Subcutaneous adipose tissue (tissue), 4 donors: ENCODE data around the gene FSTL1. TPM values are rescaled to one million over a fixed set of nuclear protein-coding genes. Genes with fewer than 3 reads are reported as not detected.

Experiments
- CTCF ChIP-seq: fragments of 450-650 bp; IDR thresholded peaks from one replicate; pipeline ENCODE4 v1.5.1; 2016; ENCODE audit warnings: low read depth, mild to moderate bottlenecking, control low read depth, antibody characterized with exemption, moderate library complexity
- total RNA-seq, 4 donors: library from RNA; depleted of rRNA; stranded (reverse); fragments of >200 nt; gene quantifications; one replicate each; pipeline ENCODE4 v1.1.0, GENCODE V29; 2016

The FSTL1 gene
- total RNA-seq, 4 donors from 2014 or later: 595 to 1,299 (median 897) TPM

GRCh38 chr3:120492103-120492502, 41.3 kb upstream of the FSTL1 start:
- no peak for TF ChIP-seq CTCF

- no peak for TF ChIP-seq CTCF
Observed at GRCh38 chr3:120489421-120489820, 38.6 kb upstream of the FSTL1 start.

GRCh38 chr3:120488296-120488695, 37.5 kb upstream of the FSTL1 start:
- no peak for TF ChIP-seq CTCF

- TF ChIP-seq CTCF: no peak
Observed at GRCh38 chr3:120487191-120487650, 36.4 kb upstream of the FSTL1 start.

DNA sequence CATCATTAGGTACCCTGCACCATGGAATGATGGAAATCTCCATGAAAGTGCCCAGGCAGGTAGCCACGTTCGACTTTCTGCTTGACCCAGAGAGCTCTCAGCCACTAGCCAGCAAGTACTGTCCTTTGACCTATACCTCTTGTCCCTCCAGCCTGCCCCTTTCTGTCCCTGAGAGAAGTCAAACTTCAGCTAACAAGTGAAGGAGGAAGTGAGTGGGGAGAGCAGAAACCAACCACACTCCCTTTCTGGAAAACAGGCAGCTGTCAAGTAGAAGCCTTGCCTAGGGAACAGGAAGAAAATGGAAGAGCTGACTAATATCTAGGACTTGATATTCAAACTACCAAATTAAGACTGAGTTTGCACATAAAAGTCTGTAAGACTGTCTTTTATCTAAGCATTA, 30.3 kb upstream of the FSTL1 start:
- no peak for TF ChIP-seq CTCF

DNA sequence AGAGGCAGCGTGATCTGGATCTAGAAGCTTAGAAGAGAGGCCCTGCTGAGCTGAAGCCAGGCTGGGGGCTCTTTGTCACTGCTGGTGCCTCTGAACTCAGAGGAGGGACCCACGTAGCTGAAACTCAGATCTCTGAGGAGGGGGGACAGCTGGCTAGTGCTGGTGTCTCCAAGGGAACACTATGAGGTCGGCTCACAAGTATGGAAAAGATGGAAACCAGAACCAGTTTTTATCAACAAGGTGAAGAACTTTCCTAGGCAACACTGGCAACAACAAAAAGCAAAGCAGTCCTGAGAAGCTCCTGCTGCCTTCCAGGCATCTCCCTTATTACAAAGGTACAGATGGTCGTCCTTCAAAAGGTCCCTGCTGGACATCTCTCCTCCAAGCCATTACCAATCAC, 27.0 kb upstream of the FSTL1 start:
- TF ChIP-seq CTCF: no peak

DNA sequence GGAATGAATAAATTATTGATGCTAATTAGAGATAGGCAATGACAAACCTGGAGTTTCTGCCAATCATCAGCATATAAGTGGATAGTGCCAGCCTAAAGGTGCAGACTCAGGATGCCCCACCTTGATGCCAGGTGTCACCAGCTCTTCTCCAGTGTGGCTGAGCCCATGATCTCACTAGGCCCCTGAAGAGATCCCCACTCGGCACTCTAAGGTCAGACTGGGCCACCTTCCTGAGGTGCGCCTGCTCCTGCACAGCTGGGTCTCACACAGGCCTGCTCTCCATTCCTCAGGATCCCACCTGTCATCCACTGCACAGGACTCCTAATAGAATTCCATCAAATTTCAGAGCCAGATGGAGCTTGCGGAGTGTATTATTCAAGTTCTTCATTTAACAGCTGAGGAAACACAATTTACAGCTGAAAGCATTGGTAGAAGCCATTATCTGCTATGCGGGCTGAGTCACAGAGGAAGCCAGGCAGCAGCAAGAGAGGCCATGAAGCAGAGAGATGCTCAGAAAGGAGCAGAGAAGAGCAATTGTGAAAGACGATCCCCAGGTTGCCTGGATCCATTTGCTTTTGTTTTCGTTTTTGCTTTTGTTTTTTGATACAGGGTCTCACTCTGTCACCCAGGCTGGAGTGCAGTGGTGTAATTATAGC, 25.1 kb upstream of the FSTL1 start:
- TF ChIP-seq CTCF: no peak
